Suprapubic skin (tissue), 3 donors: ENCODE results near the gene NCKAP5.

Experiments used
- CTCF ChIP-seq, 2 donors: fragments of 200-600 bp in 1 of 2; fragments of 450-650 bp in 1 of 2; sonication (generic) in 1 of 2; IDR thresholded peaks; one replicate each; pipeline ENCODE4 v1.5.1; 2016 to 2019; ENCODE audit warnings: antibody characterized with exemption in 2 of 2, mild to moderate bottlenecking in 1 of 2, moderate library complexity in 1 of 2
- POLR2AphosphoS5 ChIP-seq, 3 donors: sonication (generic); formaldehyde crosslinking; IDR thresholded peaks; one replicate each; pipeline ENCODE4 v1.6.1; 2017; ENCODE audit warnings: antibody characterized with exemption in 3 of 3

DNA sequence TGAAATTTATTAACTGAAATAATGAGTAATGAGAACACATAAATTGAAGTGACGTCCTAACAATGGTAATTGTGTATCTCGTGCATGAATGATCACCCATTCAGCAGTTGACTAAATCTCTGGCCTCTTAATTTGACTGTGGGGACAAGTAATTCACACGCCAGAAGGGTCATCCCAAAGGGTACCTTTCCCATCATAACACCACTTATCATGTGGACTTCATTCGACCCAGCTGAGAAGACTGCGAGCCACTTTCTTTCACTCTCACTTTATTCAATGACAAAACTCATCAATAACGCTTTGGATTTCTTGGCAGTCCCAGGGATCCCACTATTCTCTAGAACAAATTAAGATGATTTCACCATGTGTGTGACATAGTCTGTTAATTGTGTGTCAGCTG is 835.6 kb downstream of the NCKAP5 start:
- TF ChIP-seq POLR2AphosphoS5 (IDR thresholded peaks at IDR 0.05) (no peak), CTCF (IDR thresholded peaks at IDR 0.05) (no peak)
